HG02870 (cell line): ENCODE measurements around the gene CEACAM5.
"Not testable (repeated sequence)": the region's sequence is repeated elsewhere in the genome, so short reads cannot be mapped to it uniquely, and the experiment has no call there.

Experiments
- ATAC-seq: cut with Tn5 transposase; IDR thresholded peaks from one replicate; pipeline ENCODE4 v1.9.1; 2021; ENCODE audit warnings: mild to moderate bottlenecking, moderate library complexity; ENCODE audit not compliant: unreplicated experiment

The CEACAM5 gene

GRCh38 chr19:41739361-41739760, 30.9 kb downstream of the CEACAM5 start:
- no peak for ATAC-seq

DNA sequence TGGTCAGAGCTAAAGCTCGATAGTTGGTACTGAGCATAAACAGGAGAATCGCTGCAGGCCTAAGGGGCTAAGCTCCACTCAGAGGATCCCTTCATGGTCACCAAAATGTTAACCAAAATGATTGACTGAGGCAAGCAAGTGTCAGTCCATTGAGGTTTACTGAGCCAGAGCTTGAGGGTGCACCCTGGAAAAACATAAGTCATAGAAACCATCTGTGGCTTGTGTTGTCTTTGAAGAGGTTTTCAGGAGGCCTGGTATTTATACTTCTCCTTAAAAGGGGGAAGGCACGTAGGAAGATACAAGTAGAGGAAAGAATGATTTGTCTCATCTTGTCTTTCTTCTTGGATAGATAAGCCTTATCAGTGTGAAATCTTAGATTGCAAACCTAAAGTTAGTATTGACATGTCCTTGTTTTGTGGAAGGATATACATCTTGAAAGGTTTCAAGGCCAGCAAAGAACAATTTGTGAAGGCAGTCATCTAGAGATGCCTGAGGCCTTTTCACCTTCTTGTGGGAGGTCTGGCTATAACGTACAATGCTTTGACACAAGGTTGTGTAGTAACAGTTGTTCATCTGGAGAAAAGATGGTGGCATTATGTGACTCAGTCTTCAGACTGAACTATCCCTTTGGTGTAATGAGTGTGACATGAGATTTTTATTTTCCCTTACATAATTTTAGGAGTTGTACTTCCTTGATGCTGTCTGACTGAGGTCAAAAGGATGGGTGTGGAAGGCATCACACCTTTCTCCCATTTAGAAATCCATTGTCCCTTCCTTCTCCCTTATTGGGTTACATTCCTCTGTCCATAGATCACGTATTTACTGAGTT, 32.2 kb downstream of the CEACAM5 start:
- no peak for ATAC-seq

DNA sequence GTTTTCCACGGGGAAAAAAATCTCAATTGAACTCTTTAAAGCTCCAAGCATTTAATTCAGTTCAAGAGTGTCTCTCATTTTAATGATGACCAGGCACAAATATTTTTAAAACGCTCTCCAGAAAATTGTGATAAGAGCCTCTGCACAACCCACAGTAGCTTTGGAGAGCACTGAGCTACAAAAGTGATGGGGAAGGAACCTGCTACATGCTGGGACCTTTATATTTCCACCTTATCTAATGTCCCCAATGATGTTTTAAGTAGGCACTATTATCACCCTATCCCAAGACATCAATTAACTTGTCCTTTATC, 32.8 kb downstream of the CEACAM5 start:
- no peak for ATAC-seq

GRCh38 chr19:41744850-41745249, 36.4 kb downstream of the CEACAM5 start:
- ATAC-seq: no peak

DNA sequence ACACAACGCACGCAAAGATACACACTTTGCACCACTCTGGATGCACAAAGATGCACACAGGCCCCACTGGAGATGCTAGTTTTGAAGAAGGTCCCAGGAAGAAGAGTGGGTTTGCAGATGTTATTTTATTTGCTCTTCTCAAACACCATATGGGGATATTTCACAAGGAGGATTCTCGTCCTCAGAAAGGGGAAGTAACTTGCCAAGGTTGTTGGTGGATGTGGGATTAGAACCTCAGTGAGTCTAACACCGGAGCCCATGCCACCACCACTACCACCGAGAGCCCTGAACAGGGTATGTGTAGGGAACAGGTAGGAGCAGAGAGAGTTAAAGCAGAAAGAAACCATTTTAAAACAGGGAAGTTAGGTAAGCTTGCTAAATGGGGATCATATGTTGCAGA, 37.3 kb downstream of the CEACAM5 start:
- ATAC-seq: no peak

DNA sequence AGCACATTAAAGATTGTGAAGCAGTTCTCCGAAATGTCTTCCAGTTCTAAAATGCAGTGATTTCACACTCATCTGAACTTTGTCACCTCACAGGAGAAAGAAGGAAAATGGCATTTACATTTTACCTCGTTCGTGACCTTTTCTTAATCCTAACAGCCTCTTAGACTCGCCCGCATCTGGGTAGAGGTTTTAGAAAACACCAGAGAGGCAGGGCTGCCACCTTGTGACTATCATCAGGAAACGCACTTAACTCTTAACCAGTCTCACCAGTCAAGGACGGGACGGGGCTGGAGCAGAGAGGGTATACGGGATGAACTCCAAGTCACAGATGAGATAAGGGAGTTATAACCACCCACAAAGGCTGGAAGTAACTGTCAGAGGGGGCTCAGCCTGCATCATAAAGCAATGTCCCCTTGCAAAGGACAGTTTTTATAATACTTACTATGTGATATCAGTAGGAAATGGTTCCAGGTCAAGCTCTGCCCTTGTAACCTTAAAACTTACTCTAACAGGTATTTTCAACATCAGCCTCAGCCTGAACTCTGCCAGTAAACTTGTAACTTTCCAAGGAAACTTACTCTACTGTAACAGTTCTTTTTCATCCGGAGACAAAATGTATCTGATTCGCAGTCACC, 38.3 kb downstream of the CEACAM5 start:
- no peak for ATAC-seq

DNA sequence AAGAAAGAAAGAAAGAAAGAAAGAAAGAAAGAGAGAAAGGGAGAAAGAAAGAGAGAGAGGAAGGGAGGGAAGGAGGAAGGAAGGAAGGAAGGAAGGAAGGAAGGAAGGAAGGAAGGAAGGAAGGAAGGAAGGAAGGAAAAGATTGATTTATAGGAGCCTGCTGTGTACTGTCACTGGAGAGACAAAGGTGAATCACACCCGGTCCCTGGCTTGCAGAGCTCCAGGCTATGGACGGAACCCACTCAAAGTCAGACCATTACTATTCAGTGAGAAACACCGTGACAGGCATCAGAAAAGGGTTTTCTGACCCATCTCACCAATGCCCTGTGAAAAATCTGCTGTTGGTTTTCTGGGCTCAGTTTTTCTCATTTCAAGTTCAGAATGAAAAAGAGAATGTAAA, 39.6 kb downstream of the CEACAM5 start:
- ATAC-seq: no peak

DNA sequence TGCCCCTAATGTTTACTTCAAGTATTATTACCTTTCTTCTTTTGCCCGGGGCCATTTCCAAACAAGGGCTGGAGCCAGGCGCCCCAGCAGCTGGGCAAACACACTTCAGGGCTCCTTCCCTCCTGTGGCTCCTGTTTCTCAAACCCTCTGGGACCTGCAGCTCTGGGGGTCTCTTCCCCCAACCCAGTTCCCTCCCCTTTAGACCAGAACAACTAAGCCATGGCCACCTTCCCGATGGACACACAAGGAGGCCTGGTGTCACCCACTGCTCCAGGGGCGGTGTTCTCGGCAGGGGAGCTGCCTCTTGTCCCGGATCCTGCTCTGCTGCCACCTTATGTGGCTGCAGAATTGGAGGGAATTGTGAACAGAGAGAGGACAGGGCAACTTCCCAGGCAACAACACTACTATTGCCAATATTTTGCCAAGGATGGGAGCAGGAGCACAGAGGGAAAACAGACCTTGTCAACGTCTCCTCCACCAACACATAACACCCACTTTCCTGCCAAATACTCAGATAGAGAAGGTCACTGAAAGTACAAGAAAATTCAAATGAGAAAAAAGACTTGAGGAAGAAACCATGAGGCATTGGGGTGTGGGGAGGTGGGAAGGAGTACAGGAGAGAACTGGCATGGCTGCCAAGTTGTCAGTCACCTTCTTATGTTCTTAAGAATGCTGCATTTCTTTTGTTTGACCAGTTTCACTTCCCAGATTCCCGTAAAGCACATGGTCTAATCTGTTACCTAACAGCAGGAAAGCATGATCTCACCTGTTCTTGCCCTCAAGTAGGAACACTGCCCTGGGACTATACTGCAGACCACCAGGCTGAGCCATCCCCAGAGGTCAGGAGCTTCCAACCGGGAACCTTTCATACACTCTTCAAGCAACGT, 42.1 kb downstream of the CEACAM5 start:
- not testable (repeated sequence) for ATAC-seq

DNA sequence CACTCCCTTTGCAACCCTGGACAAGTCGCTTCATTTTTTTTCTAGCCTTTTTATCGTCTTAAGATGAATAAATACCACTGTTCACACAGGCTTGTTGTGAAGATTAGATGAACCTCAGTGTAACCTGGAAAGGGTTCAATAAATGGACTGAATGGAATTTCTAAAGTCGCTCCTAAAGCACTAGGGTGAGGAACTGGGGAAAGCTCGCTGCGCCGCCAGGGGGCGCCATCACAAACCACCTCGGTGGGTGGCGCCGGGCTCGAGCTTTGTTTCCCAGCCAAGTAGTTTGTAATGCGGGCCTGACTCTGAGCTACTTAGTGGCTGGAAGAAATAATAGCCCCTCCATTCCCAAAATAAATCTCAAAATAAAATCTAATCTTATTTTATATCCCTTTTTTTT, 44.7 kb downstream of the CEACAM5 start:
- ATAC-seq: no peak

GRCh38 chr19:41753936-41754529, 45.6 kb downstream of the CEACAM5 start:
- no peak for ATAC-seq

DNA sequence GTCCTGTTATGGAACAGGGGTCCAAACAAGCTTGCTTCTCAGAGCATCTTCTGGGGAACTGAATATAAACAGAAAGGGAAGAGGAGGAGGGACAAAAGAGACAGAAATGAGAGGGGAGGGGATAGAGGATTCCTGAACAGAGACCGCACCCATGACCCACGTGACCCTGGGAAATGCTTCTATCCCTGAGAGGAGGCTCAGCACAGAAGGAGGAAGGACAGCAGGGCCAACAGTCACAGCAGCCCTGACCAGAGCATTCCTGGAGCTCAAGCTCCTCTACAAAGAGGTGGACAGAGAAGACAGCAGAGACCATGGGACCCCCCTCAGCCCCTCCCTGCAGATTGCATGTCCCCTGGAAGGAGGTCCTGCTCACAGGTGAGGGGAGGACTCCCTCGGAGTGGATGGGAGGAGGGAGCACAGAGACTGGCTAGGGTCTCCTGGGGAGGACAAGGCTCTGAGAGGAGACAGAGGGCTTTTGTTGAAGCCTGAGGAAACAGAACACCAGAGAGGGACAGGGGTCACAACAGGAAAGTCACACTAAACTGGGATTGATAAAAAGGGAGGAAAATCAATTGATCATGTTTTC, 47.0 kb downstream of the CEACAM5 start, which contains the start of gene CEACAM6:
Gene CEACAM6 (plus strand): TSS at position 203 of the 586 bp plus-strand sequence. CDS start 109 bp downstream, at position 312.
- no peak for ATAC-seq

DNA sequence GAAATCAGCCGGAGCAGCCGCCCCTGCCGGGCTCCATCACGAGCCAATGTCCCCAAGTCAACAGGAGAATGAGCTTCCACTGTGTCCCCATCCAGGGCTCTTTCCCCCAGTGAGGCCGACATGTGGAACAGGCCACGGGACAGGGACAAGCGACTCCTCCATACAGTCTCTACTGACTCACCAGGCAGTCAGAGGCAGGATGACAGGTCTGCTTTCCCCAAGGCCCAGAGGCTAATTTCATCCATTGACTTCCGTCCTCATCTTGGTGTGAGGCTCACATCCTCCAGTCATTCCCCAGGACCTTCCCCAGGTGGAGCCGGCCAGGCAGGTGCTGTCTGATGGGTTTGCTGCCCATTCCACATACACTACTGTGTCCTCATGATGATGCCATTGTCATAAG, 50.4 kb downstream of the CEACAM5 start:
- ATAC-seq: no peak

DNA sequence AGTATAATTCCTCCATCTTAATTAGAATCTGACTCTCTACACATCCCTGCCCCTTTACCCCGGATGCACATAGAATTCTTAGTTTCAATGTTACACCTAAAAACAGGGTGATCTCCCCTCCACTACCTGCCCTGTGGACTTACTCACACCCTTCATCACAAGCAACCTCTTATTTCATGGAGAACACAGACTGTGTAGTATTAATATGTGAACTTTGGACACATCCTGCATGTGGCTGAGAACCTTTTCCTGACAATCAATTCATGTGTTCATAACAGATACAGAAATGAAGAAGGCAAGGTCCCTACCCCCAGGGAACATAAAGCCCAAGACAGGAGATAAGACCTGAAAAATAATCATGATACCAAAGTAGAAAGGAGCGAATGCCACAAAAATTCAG, 58.7 kb downstream of the CEACAM5 start:
- no peak for ATAC-seq

DNA sequence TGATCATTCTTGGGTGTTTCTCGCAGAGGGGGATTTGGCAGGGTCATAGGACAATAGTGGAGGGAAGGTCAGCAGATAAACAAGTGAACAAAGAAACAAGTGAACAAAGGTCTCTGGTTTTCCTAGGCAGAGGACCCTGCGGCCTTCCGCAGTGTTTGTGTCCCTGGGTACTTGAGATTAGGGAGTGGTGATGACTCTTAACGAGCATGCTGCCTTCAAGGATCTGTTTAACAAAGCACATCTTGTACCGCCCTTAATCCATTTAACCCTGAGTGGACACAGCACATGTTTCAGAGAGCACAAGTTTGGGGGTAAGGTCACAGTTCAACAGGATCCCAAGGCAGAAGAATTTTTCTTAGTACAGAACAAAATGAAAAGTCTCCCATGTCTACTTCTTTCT, 59.7 kb downstream of the CEACAM5 start:
- not testable (repeated sequence) for ATAC-seq

- ATAC-seq: no peak
Observed at GRCh38 chr19:41769608-41770007, 61.2 kb downstream of the CEACAM5 start.

- no peak for ATAC-seq
Observed at GRCh38 chr19:41771410-41771809, 63.0 kb downstream of the CEACAM5 start.

DNA sequence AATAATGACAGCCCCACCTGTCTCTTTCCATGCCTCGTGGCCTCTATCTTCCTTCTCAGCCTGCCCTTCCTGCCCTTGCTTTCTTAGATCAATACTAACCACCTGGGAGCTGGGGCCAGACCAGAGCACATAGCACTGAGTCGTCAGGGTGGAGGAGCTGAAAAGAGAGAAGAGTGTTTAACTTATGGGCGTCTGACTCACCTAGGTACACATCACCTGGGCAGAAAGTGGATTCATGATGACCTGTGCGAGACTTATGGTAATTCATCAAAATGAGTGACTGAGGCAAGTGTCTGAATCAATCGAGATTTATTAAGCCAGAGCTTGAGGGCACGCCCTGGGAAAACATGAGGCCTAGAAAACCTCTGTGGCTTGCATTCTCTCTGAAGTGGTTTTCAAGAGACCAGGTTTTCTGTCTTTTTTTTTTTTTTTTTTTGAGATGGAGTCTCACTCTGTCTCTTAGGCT, 66.1 kb downstream of the CEACAM5 start:
- no peak for ATAC-seq

GRCh38 chr19:41776700-41777099, 68.3 kb downstream of the CEACAM5 start:
- no peak for ATAC-seq
